HG03571 (cell line): Measurements from ENCODE around the gene APLP2.
A peak's percentile ranks its signal among the peaks of the same experiment; 100 is the strongest.

ENCODE experiments used
- ATAC-seq: cut with Tn5 transposase; IDR thresholded peaks from one replicate; pipeline ENCODE4 v1.9.1; 2021; ENCODE audit not compliant: unreplicated experiment

APLP2 gene

DNA sequence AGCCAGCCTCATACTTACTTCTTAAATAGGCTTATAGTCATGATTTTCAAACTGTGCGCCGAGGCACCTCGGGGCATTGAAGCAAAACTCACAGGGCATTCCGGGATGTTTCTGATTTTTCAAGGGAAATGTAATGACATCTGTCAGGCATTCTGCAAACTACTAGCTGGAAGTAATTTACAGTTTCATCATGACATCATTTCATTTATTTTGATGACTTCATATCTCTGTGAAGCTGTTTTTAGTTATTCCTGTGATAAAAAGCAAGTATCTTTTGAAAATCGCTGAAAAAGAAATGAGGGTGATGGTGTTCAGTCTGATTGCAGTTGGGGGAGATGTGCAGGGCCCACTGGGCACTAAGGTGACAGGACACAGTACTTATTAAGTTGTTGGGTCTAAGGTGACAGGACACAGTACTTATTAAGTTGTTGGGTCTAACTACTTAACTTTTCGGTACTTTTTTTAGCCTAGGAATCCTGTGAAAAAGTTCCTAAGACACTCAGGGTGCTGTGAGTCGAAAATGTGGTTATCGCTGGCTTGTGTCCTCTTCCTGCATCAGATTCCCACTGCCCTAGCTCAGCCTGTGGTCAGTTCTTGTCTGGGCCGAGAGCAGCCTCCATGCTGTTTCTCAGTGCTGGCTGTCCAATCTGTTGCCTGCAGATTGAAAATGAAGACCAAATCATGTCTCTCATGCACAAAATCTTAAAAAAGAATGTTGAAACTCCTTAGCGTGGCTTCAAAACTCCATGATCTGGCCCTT, 42.6 kb downstream of the APLP2 start:
- ATAC-seq: no peak

DNA sequence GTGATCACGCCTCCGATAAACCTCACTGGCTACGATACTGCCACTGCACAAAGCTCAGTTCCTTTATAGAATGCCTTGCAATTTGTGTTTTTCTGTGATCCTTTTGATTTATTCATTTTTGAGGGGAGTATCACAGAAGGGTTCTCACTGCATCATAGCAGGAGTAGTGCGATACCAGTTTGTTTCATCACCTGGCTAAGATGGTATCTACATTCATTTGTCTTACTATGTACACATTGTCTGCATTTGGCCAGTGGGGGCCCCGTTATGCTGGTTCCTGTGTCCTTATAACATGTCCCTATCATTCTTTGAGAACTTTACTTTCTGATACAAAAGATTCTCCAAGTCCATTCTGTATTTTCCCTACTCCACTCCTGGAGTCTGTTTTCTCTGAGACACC, 44.6 kb downstream of the APLP2 start:
- ATAC-seq: no peak

DNA sequence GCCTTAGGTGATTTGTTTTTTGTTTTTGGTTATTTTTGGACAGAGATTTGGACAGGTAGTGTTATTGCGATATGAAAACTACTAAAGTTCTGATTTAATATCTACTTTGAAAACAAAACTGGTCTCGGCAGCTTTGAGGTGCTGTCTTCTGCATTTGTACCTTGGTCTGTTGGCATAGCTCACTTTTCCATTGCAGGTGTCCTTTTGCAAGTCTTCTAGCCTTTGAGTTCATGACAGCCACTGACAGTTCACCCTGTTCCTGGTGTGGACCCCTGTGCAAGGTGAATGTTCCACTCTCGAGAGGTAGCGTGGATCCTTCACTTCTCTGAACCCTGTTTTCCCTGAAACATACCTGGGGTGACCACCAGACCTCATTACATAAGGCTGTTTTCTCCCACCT, 45.0 kb downstream of the APLP2 start:
- no peak for ATAC-seq

DNA sequence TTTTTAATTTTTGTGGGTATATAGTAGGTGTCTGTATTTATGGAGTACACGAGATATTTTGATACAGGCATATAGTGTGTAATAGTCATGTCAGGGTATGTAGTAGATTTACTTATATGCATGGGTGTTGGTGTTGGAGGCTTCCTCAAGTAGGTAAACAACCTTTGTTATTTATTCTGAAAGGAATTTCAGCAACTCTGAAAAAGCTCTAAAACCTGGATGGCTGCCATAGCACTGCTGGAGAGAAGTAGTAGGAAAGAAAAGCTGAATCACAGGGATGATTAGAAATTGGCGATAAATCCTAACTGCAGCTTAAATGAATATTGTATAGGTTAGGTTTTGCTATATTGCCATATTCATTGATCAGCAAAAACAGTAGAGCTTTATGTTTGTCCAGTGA, 45.5 kb downstream of the APLP2 start:
- no peak for ATAC-seq

DNA sequence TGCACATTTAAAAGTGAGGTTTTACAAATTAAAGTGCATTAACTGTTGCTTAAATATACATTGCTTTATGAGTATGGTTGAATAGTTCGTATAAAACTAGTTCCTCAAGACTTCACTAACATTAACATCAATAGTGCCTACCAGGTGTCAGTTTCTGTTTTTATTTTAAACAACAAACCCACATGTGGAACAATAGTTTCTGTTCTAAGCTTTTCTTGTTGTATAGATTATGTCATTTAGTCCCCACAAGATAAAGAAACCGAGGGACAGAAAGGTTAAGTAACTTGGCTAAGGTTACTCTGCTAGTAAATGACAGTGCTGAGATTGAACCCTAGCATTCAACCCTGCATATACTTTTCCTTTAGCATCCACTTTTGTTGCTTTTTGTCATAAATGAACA, 48.5 kb downstream of the APLP2 start:
- ATAC-seq: peak; percentile 77

DNA sequence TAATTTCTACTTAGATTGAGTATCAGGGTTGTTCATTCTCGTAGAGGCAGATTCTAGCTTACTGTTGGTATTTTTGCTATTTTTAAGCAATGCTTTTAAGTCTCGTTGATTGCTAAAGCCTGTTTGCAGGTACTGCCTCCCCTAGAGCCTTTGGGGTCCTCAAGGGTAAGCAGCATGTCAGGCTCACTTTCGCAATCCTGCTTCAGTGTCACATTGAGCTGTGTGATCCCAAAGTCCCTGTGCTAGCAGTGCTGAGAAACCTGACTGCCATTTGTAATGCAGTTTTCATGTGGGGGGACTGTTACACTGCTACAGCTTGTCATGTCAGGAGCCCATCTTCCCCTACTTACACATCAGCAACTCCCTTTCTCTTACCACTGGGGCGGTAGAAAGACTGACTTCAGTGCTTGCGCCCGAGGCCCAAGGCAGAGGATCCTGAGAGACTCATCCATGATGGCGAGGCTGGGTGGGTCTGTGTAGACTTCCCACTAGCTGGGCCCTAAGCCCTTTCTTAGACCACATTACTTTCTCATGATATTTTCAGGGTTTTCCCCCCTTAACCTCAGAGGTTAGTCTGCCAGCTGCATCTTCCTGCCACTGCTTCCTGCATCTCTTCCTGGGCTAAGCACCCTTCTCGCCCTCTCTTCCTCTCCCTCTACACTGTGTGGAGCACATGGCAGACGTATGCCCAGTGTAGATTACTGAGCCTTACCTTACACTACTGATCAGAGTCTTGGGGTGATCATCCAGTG, 49.1 kb downstream of the APLP2 start:
- ATAC-seq: peak; percentile 66

DNA sequence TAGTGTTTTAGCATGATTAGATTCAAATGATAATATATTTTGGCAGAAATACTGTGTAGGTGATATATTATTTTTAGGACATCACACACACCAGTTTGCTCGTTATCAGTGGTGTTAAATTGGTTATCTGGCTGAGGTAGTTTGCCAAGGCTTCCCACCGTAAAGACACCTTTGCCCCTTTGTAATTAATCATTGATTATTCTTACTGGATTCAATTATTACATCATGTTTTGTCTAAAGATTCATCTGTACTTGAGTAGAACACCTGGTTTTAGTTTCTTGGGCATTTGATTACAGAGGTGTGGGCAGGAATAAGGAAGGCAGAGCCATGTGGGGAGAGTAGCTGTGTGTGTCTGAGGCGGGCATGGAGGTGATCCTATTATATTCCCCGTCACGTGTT, 50.4 kb downstream of the APLP2 start:
- no peak for ATAC-seq

DNA sequence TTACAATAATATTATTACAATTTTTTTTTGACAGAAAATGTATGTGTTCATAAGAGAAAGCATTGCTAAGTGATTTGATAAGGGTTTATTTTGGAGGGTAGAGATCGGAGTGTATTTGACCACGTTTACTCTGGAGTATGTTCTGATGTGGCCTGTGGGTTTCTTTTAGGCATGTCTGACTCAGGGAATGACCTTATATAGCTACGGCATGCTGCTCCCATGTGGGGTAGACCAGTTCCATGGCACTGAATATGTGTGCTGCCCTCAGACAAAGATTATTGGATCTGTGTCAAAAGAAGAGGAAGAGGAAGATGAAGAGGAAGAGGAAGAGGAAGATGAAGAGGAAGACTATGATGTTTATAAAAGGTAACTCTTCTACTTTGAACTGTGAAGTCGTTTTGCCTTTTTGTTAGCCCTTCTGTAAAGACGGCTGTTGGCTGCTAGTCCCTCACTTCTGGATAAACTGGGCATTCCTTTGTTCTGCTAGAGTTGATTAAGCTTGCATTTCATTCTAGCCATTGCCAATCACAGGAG, 51.8 kb downstream of the APLP2 start:
- no peak for ATAC-seq

DNA sequence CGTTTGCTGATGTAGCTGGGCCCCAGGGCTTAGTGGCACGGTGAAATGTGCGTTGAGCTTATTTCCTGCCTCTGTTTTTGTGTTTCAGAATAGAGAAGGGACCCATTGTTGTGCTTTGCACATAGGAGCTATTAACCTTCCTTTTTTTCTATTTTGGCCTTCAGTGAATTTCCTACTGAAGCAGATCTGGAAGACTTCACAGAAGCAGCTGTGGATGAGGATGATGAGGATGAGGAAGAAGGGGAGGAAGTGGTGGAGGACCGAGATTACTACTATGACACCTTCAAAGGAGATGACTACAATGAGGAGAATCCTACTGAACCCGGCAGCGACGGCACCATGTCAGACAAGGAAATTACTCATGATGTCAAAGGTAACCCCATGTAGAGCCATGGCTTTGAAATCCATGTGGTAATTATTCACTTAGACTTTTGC, 52.5 kb downstream of the APLP2 start:
- ATAC-seq: no peak

DNA sequence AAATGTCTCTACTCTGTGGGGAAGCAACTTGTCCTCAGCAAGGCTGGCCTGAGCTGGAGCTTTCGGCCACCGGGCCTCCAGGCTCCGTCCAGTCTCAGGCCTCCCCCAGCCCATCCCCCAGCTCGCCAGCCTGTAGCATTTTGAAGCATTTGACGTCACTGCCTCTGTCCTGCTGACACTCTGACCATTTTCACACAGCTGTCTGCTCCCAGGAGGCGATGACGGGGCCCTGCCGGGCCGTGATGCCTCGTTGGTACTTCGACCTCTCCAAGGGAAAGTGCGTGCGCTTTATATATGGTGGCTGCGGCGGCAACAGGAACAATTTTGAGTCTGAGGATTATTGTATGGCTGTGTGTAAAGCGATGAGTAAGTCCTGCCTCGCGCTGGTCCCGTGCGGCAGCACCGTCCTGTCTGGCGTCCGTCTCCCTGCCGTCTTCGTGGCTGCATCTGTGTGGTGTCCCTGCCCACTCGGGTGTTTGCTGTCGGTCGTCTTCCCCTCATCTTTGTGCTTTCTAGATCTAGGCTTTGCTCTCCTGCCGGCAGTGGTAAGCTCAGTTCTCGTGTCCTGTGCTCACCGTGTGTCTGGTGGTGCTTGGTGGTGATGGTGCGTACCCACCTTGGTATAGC, 53.8 kb downstream of the APLP2 start:
- no peak for ATAC-seq

DNA sequence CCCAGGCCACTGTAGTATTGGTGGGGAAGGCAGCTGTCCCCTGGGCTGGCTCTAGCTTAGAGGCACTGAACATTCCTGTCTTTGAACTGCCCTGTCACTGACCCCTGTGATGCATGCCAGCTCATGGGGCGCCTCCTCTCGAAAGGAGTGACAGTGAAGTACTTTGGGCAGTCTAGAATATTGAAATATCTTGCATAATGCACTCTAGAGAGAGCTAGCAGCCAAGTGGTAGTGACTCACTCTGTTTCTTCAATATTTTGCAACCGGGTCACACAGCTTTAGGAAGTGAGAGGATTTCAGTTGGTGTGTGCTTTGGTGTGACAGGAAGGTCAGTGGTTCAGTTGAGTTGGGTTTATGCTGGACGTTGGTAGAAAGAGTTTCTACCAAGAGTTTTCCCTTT, 54.4 kb downstream of the APLP2 start:
- no peak for ATAC-seq

DNA sequence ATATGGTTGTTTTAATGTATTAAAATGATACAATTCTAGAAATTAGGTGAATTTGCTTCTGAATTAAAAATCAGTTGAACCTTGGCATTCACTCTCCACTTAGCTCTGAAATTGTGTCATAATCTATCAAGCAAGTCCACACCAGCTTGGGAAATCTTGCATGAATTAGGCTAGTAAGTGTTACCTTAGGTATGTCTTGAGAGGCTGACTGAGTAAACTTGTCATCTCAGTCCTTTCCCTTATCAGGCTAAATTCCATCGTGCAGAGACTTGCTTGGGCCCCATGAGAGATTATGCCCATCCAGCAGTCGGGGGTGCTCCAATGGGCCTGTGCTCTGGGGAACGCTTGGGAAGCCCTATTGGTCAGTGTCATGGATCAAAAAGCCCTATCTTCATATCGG, 55.9 kb downstream of the APLP2 start:
- ATAC-seq: no peak

DNA sequence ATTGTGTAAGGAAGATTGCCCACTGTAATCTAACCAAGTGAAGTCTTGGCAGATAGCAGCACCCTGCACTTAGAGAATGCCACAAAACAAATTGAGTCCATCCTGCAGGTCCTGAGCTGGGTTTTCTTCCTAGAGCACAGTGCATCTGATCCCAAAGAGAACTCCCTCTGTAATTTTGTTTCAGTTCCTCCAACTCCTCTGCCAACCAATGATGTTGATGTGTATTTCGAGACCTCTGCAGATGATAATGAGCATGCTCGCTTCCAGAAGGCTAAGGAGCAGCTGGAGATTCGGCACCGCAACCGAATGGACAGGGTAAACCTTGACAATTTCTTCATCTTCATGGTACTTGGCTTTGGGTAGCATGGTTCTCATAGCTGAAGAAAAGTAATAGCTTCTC, 56.8 kb downstream of the APLP2 start:
- no peak for ATAC-seq

DNA sequence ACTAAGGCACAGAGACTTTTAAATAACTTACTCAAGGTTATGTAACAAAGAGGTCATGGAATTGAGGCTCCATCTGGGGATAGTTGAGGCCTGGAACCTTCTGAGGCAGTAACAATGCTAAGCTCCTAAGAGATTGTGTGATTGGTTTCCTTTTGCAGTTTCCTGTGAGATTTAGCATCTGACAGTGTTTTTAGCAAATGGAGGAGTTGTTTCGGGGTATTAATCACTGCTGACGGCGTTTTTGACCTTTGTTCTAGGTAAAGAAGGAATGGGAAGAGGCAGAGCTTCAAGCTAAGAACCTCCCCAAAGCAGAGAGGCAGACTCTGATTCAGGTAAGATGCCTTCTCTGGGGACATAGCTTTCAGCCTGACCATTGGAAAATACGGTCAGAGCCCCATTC, 57.8 kb downstream of the APLP2 start:
- ATAC-seq: no peak

DNA sequence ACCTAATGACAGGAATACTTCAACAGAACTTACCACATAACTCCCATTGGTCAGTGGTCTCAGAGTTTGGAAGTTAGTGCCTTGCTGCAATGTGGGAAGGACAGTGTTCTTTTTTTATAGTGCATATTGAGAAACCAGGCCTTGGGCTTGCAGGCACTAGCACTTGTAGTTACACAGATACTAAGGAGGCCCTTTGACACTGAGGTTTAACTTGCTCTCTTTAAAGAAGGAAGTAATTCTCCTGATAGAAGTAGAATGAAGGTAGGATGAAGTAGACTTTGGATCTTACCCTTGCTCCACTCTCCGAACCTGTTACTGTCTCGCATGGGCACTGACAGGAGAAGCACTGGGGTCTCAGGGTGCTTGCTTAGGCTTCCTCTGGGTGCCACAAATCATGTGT, 58.9 kb downstream of the APLP2 start:
- ATAC-seq: no peak

DNA sequence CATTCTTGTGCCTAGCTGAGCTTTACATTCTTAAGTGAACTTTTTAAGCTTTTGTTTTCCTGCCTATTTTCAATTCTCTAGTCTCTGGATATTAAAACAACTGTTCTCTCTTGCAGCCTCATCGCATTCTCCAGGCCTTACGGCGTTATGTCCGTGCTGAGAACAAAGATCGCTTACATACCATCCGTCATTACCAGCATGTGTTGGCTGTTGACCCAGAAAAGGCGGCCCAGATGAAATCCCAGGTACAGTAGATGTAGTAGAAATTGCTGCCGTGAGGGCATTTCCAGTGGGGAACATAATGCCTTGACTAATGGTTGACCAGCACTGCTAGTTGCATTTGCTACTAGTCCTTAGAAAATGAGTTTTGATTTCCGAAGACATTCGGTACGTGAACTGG, 60.2 kb downstream of the APLP2 start:
- ATAC-seq: no peak

DNA sequence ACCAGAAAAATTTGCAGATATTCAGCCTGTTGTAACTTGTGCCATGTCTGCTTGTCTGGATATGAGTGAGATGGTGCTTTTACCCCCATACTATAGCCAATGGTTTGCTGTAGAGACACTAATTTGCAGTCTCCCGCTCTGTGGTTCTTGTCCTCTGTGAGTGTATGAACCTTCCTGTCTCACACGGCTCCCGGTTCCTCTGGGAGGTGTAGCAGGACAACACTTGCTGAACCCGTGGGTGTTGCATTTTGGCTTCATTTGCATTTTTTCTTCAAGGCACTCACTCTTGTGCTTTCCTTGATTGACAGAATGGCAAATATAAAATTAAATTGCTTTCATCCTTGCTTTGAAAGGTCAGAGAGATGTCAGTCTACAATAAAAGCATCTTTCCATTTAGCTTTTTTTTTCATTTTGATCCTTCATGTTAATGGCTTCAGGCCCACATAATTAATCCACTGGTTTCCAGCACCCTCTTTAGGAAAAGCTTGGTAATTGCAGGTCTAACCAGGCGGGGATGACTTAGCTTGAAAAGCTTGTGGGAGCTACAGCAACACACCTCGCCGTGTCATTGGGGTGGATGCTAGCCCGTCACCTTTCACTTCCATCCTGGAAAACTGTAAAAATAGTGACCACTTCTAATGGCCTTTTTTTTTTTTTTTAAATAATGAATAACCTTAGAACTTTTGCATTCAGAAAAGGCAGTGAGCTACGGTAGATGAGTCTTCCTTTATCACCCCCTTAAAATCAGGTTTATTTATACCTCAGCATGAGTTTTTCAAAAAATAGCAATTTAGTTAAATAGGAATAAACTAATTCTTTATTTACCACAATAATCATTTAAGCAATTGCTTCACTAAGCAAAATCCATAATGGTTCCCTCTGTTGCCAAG, 62.5 kb downstream of the APLP2 start:
- ATAC-seq: no peak

DNA sequence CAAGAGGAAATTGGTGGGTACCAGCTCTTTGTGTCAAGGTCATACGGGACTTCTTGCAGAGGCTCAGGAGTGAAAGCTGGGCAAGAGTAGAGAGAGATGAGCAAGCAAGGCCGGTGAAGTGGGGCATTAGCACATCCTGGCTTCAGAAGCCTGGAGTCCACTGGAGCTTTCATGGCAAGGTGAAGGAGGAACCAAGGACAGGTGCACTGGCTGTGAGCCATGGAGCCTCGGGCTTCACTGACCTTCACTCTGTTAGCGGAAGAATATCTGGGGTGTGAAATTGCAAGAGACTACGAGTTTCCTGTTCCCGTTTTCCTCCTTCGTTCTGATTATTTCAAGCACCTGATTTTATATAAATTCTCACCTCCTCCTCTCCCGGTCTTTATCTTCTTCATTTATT, 64.0 kb downstream of the APLP2 start:
- ATAC-seq: no peak

DNA sequence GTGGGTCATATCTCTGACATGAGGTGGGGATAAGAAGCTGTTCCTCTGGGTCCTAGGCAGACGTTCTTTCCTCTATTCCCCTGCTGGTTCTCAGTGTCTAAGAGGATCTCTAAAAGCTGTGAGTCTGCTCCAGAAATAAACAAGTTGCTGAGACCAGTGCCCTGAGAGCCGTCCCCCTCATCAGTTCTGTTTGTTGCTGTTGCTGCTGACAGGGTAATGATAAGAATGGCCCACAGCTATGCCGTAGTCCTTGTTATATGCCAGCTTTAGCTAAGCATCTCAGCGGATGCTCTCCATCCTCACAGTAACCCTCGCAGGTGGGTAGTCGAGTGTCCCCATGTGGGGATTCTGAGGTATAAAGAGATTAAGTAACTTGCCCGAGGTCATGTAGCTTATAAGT, 66.4 kb downstream of the APLP2 start:
- ATAC-seq: no peak

DNA sequence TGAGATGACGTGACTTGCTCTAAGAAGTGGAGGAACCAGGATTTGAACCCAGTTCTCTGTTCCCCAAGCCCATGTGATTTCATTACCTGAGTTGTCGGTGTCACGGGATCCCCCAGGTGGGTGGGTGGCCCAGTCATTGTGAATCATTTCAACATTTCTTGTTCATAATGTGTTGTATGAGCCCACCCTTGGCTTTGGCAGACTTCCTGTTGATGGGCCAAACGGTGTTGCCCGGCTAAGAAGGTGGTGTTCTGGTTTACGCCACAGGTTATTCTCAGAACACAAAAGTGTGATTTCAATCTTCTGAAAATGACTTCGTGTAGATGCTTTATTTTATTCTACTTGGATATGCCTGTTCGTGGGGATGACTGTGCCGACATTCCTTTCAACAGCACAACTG, 68.3 kb downstream of the APLP2 start:
- no peak for ATAC-seq

DNA sequence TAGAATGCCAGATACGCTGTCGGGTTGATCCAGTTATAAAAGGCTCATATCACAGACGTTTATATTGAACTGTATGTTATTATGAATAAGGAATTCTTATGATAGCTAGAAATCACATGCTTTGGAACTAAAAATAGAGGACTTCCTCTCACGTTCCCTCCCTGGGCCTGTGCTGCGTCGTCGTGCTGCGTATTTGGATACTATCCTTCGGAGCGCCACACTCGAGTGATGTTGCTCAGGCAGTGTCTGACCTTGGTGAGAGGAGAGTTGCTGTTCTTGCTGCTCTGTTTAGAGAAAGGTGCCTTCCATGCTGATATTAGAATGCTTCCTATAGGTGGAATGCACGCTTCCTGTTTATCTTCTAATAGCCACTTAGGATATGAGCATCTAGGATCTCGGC, 69.7 kb downstream of the APLP2 start:
- ATAC-seq: no peak
